K562 (cell line): Measurements from ENCODE around the gene TPK1. TPM values are rescaled to one million over a fixed set of nuclear protein-coding genes. Genes with fewer than 3 reads are reported as not detected.

Source experiments
- ATAC-seq: fragments of 200-7000 bp; cut with Tn5 transposase; 3 replicates; pipeline ENCODE4 v1.9.1; 2020; ENCODE audit warnings: moderate library complexity
- BruUV-seq: library from RNA; stranded (reverse); fragments of 400-500 nt; replicated peaks from 2 replicates; lab custom pipeline; 2021; lab: Mats Ljungman, UMichigan
- CTCF ChIA-PET: fragments of 300-600 bp; formaldehyde crosslinking; extraction: SDS; loops from one replicate; lab custom pipeline; 2021; ENCODE audit warnings: low intra/inter-chr PET ratio; lab: Yijun Ruan, JAX
- POLR2A ChIA-PET: fragments of 300-600, 350-650 bp; sonication (Branson Sonifier 250); formaldehyde crosslinking; extraction: SDS; loops from one replicate; lab custom pipeline; 2021; ENCODE audit warnings: antibody characterized with exemption, inconsistent platforms; lab: Yijun Ruan, JAX
- DNase-seq, 4 experiments: peaks; one replicate each; pipeline versions ENCODE4 v3.0.0 to v3.0.0-alpha.2; 2011 to 2018; ENCODE audit warnings: low spot score in 3 of 4, mixed read lengths in 3 of 4; ENCODE audit errors: extremely low read depth in 1 of 4
- FAIRE-seq: peaks from 2 replicates; lab custom pipeline; 2011; peaks lifted over from hg19 to GRCh38; lab: Jason Lieb, UNC
- H2AFZ ChIP-seq: 2 replicates; pipeline ENCODE4 v1.6.0; 2011; ENCODE audit warnings: low read depth, low read length, control low read depth, inconsistent platforms
- H3K27ac ChIP-seq: fragments of 200-600 bp; 3 replicates; pipeline ENCODE4 v1.8.0; 2011; ENCODE audit warnings: low read depth, mild to moderate bottlenecking, control low read depth, inconsistent platforms, low read length, moderate library complexity, mixed read lengths; ENCODE audit errors: extremely low read depth
- H3K27me3 ChIP-seq, 2 experiments: fragments of 300-600 bp in 1 of 2; 2 replicates in 1 of 2; 3 replicates in 1 of 2; pipeline versions ENCODE4 v1.6.0 to v1.8.0; 2011; ENCODE audit warnings: inconsistent platforms in 2 of 2, low read length in 2 of 2, mild to moderate bottlenecking in 1 of 2, mixed read lengths in 1 of 2, moderate library complexity in 1 of 2; ENCODE audit not compliant: control insufficient read depth in 2 of 2, insufficient read depth in 2 of 2
- H3K36me3 ChIP-seq: fragments of 300-600 bp; 3 replicates; pipeline ENCODE4 v1.8.0; 2011; ENCODE audit warnings: mild to moderate bottlenecking, low read length, inconsistent platforms; ENCODE audit not compliant: control insufficient read depth, insufficient read depth
- H3K4me1 ChIP-seq, 2 experiments: fragments of 200-600 bp in 1 of 2; replicated peaks in 1 of 2; 2 replicates in 1 of 2; 3 replicates in 1 of 2; pipeline versions ENCODE4 v1.5.1 to v1.8.0; 2011; ENCODE audit warnings: inconsistent platforms in 2 of 2, low read length in 2 of 2, mild to moderate bottlenecking in 1 of 2, mixed read lengths in 1 of 2, moderate library complexity in 1 of 2; ENCODE audit not compliant: control insufficient read depth in 2 of 2, insufficient read depth in 2 of 2
- H3K4me2 ChIP-seq: 2 replicates; pipeline ENCODE4 v1.6.1; 2011; ENCODE audit warnings: low read length, control low read depth, inconsistent platforms, mixed read lengths; ENCODE audit not compliant: insufficient read depth
- H3K4me3 ChIP-seq: fragments of 200-600 bp; sonication (generic), shearing (Covaris generic); 2 replicates; pipeline ENCODE4 v1.5.1; 2016; ENCODE audit warnings: control low read depth, inconsistent platforms
- H3K79me2 ChIP-seq: fragments of 200-600 bp; 3 replicates; pipeline ENCODE4 v1.8.0; 2011; ENCODE audit warnings: low read length, inconsistent platforms; ENCODE audit not compliant: control insufficient read depth, insufficient read depth
- H3K9ac ChIP-seq, 2 experiments: 2 replicates each; pipeline versions ENCODE4 v1.6.0 to v1.6.1; 2011; ENCODE audit warnings: low read depth in 2 of 2, low read length in 2 of 2, control low read depth in 1 of 2, inconsistent platforms in 1 of 2, mild to moderate bottlenecking in 1 of 2, mixed read lengths in 1 of 2; ENCODE audit not compliant: insufficient read depth in 1 of 2
- H3K9me1 ChIP-seq: one replicate; pipeline ENCODE4 v1.6.0; 2011; ENCODE audit warnings: inconsistent platforms, mild to moderate bottlenecking, low read length, moderate library complexity; ENCODE audit not compliant: control insufficient read depth, insufficient read depth
- H3K9me3 ChIP-seq: replicated peaks from 2 replicates; pipeline ENCODE4 v1.5.1; 2011; ENCODE audit warnings: low read depth, low read length, inconsistent platforms; ENCODE audit not compliant: control insufficient read depth, insufficient read depth
- H4K20me1 ChIP-seq: replicated peaks from 2 replicates; pipeline ENCODE4 v1.6.1; 2011; ENCODE audit warnings: low read length, inconsistent platforms, mixed read lengths; ENCODE audit not compliant: control insufficient read depth, insufficient read depth
- PHF21A ChIP-seq: fragments of 450-650 bp; IDR thresholded peaks from 2 replicates; pipeline ENCODE4 v1.6.1; 2017; ENCODE audit warnings: low read depth, borderline replicate concordance
- PML ChIP-seq: IDR thresholded peaks from 2 replicates; pipeline ENCODE4 v1.6.1; 2012; ENCODE audit warnings: low read length, inconsistent platforms
- POLR2A ChIP-seq: fragments of 450-650 bp; conservative IDR thresholded peaks from 2 replicates; pipeline ENCODE4 v1.6.1; 2016
- WGBS: fragments of 100-300 bp; shearing (Covaris generic); methylation state at CpG from one replicate; pipeline ENCODE4 v1.1.6; 2016; ENCODE audit warnings: low coverage, mixed read lengths; ENCODE audit not compliant: insufficient coverage; ENCODE audit errors: missing lambda C conversion rate; 5-methylcytosine and 5-hydroxymethylcytosine counted together
- in situ Hi-C: fragments of 300-500 bp; cut with MboI; formaldehyde crosslinking; loops from 4 replicates; pipeline ENCODE4 v1.15.0; 2018; ENCODE audit warnings: inconsistent platforms, mixed read lengths
- intact Hi-C: fragments of 100-400 bp; cut with micrococcal nuclease; formaldehyde crosslinking; loops from 2 replicates; pipeline ENCODE4 v1.14.2; 2022
- polyA plus RNA-seq, 8 experiments: library from polyadenylated mRNA; depleted of rRNA in 4 of 8; stranded (reverse) in 5 of 8; unstranded in 3 of 8; fragments of >200 nt; fragmentation: Nextera tagmentation in 2 of 8; fragmentation: Illumina TruSeq in 1 of 8; extraction: Ambion mirVana in 2 of 8; extraction: Trizol in 1 of 8; gene quantifications; 2 replicates each; pipeline versions ENCODE4 v1.2.1 to v1.2.3, GENCODE V29; 2011 to 2014; ENCODE audit warnings: inconsistent platforms in 1 of 8, missing spikeins in 1 of 8
- total RNA-seq, 7 experiments: library from RNA; depleted of rRNA in 6 of 7; stranded (reverse); fragments of >200 nt in 6 of 7; fragmentation: Illumina TruSeq in 2 of 7; extraction: Trizol in 2 of 7; gene quantifications; 2 replicates each; pipeline versions ENCODE4 v1.2.1 to v1.2.3, GENCODE V29; 2011 to 2021; ENCODE audit warnings: low replicate concordance in 1 of 7
- TF ChIP-seq, protein P1 (sequence below): fragments of 250-450 bp; sonication (Bioruptor Pico); IDR thresholded peaks from 2 replicates; pipeline ENCODE4 v1.9.0; 2021; ENCODE audit warnings: mild to moderate bottlenecking, inconsistent platforms
- TF ChIP-seq, protein P2 (sequence below): fragments of 250-450 bp; sonication (Bioruptor Pico); IDR thresholded peaks from 2 replicates; pipeline ENCODE4 v1.6.1; 2021; ENCODE audit warnings: mild to moderate bottlenecking
- TF ChIP-seq, protein P3 (sequence below): sonication (generic); IDR thresholded peaks from 2 replicates; pipeline ENCODE4 v1.6.1; 2016
- TF ChIP-seq, protein P4 (sequence below): sonication (generic); formaldehyde crosslinking; IDR thresholded peaks from 2 replicates; pipeline ENCODE4 v1.8.1; 2023; ENCODE audit warnings: mild to moderate bottlenecking, missing genetic modification reagents
- TF ChIP-seq, protein P5 (sequence below): fragments of 450-650 bp; IDR thresholded peaks from 2 replicates; pipeline ENCODE4 v1.6.1; 2016; ENCODE audit warnings: borderline replicate concordance

Gene TPK1
- total and polyA plus RNA-seq, 9 of the 15 experiments (the other 6 are each of a cell fraction or from before 2014, with no cell fraction given), result 5.1 to 16.2 (median 9.2) TPM

DNA sequence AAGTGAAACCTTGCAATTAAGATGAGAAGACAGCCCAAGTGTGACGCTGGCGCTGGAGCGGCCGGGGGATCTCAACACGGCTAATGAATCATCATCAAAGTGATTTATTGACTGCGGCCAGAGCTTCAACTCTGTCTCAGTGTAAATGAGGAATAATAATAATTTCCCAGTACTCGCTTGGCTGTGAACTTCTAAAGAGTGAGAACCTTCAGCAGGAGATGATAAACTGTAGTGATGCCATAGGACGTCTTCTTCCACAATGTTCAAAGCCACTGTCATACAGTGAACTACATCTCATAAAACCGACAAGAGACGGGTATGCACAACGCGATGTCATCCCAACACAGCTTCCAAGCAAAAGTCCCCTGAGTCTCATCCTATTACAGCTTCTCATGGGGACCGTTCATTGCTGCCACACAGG, 308.8 kb downstream of the TPK1 start:
- FAIRE-seq (no peak), DNase-seq (no peak), ATAC-seq (no peak)
- no peaks in the 10 kb centered on the region for H3K4me1 ChIP-seq
- H3K9ac ChIP-seq, result no peak overlapping the region
- H2AFZ ChIP-seq, result no peak overlapping the region
- no peaks in the 10 kb centered on the region for H3K9me1 ChIP-seq
- intact Hi-C loops (no loop called here), in situ Hi-C loops (no loop called here)
- H3K27me3 ChIP-seq, result no peaks in the 10 kb centered on the region
- BruUV-seq, result no TSS peak
- no peak overlapping the region for H3K4me2 ChIP-seq
- ChIA-PET POLR2A (no interaction called here), CTCF (no interaction called here)
- H3K9me3 ChIP-seq, result no peaks in the 10 kb centered on the region
- H3K79me2 ChIP-seq, result no peaks in the 10 kb centered on the region
- no peak overlapping the region for H3K27ac ChIP-seq
- no peaks in the 10 kb centered on the region for H3K36me3 ChIP-seq
- H3K4me3 ChIP-seq, result no peak overlapping the region
- WGBS, result under 1% methylated on average over 13 of the region's 13 CpGs
- no peaks in the 10 kb centered on the region for H4K20me1 ChIP-seq
- TF ChIP-seq, protein P1, sequence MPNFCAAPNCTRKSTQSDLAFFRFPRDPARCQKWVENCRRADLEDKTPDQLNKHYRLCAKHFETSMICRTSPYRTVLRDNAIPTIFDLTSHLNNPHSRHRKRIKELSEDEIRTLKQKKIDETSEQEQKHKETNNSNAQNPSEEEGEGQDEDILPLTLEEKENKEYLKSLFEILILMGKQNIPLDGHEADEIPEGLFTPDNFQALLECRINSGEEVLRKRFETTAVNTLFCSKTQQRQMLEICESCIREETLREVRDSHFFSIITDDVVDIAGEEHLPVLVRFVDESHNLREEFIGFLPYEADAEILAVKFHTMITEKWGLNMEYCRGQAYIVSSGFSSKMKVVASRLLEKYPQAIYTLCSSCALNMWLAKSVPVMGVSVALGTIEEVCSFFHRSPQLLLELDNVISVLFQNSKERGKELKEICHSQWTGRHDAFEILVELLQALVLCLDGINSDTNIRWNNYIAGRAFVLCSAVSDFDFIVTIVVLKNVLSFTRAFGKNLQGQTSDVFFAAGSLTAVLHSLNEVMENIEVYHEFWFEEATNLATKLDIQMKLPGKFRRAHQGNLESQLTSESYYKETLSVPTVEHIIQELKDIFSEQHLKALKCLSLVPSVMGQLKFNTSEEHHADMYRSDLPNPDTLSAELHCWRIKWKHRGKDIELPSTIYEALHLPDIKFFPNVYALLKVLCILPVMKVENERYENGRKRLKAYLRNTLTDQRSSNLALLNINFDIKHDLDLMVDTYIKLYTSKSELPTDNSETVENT, result no peak
- TF ChIP-seq, protein P2, sequence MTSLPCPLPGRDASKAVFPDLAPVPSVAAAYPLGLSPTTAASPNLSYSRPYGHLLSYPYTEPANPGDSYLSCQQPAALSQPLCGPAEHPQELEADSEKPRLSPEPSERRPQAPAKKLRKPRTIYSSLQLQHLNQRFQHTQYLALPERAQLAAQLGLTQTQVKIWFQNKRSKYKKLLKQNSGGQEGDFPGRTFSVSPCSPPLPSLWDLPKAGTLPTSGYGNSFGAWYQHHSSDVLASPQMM (CRISPR knock-in tag), result no peak
- TF ChIP-seq PML (no peak), POLR2A (no peak), PHF21A (no peak)
- TF ChIP-seq, protein P3, sequence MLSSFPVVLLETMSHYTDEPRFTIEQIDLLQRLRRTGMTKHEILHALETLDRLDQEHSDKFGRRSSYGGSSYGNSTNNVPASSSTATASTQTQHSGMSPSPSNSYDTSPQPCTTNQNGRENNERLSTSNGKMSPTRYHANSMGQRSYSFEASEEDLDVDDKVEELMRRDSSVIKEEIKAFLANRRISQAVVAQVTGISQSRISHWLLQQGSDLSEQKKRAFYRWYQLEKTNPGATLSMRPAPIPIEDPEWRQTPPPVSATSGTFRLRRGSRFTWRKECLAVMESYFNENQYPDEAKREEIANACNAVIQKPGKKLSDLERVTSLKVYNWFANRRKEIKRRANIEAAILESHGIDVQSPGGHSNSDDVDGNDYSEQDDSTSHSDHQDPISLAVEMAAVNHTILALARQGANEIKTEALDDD, result no peak
- TF ChIP-seq, protein P4, sequence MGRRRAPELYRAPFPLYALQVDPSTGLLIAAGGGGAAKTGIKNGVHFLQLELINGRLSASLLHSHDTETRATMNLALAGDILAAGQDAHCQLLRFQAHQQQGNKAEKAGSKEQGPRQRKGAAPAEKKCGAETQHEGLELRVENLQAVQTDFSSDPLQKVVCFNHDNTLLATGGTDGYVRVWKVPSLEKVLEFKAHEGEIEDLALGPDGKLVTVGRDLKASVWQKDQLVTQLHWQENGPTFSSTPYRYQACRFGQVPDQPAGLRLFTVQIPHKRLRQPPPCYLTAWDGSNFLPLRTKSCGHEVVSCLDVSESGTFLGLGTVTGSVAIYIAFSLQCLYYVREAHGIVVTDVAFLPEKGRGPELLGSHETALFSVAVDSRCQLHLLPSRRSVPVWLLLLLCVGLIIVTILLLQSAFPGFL, result no peak
- TF ChIP-seq, protein P5, sequence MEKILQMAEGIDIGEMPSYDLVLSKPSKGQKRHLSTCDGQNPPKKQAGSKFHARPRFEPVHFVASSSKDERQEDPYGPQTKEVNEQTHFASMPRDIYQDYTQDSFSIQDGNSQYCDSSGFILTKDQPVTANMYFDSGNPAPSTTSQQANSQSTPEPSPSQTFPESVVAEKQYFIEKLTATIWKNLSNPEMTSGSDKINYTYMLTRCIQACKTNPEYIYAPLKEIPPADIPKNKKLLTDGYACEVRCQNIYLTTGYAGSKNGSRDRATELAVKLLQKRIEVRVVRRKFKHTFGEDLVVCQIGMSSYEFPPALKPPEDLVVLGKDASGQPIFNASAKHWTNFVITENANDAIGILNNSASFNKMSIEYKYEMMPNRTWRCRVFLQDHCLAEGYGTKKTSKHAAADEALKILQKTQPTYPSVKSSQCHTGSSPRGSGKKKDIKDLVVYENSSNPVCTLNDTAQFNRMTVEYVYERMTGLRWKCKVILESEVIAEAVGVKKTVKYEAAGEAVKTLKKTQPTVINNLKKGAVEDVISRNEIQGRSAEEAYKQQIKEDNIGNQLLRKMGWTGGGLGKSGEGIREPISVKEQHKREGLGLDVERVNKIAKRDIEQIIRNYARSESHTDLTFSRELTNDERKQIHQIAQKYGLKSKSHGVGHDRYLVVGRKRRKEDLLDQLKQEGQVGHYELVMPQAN, result no peak
